ENCODE results near the gene LY6G6D. TPM values are rescaled to one million over a fixed set of nuclear protein-coding genes. Genes with fewer than 3 reads are reported as not detected.

Gene LY6G6D
- total and polyA plus RNA-seq, 2 of the 13 experiments (the other 11 are each of a cell fraction or from before 2014, with no cell fraction given), result not detected

DNA sequence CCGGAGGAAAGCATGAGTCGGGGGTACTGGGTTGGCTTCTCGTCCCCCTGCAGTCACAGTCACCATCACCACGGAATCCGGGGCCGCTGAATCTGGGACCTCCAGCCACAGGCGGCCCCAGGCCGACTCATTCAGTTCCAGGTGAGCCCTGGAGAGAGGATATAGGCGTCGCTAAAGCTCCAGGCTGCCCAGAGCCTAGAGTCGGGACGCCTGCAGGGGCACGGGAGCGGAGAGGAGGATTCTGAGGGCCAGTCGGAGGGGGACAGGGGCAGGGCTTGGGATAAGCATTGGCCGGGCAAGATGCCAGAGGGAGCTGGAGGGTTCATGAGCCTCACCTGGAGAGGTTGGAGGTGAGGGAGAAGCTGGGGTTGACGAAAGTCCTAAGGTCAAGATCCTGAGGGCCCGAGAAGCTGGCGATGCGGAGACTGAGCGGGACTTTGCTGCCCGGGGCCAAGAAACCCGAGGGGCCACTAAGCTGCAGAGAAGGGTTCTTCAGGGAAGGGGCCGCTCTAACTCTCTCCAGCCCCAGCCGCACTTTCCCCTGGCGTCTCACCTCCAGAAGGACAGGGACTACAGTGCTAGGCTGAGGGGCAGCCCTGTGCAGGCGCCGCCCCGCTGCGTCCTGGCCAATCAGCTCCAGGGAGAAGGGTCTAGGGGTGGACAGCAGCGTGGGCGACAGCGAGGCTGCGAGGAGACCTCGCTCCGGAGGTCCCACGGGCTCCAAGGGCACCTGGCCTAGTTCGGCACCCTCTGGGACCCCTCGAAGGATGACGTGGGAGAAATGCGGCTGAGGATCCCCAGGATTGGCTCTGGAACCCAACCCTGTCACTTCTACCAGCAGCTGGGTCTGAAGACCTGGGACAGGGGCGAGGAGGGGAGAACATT is 51.0 kb downstream of the LY6G6D start (continued):
- TF ChIP-seq, protein P1, sequence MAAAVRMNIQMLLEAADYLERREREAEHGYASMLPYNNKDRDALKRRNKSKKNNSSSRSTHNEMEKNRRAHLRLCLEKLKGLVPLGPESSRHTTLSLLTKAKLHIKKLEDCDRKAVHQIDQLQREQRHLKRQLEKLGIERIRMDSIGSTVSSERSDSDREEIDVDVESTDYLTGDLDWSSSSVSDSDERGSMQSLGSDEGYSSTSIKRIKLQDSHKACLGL (CRISPR knock-in tag; IDR thresholded peaks at IDR 0.05), result peak; percentile 80
- TF ChIP-seq THRA (CRISPR knock-in tag; IDR thresholded peaks at IDR 0.05; ENCODE audit: borderline replicate concordance) (0 out of 2 replicates have a peak, but pooled peaks have one; percentile 22), KLF11 (CRISPR knock-in tag; IDR thresholded peaks at IDR 0.05) (0 out of 2 replicates have a peak, but pooled peaks have one; percentile 33), PPARG (CRISPR knock-in tag; conservative IDR thresholded peaks at IDR 0.05) (0 out of 2 replicates have a peak, but pooled peaks have one; percentile 24), SOX13 (IDR thresholded peaks at IDR 0.05) (no peak), SOX13 (CRISPR knock-in tag; conservative IDR thresholded peaks at IDR 0.05 in 1 of 2, IDR thresholded peaks at IDR 0.05 in 1 of 2) (peak in 1 of 2 experiments; percentile 25; a peak in 1 of 4 replicates), ZBTB7B (CRISPR knock-in tag; IDR thresholded peaks at IDR 0.05) (peak; percentile 95), NKX3-1 (CRISPR knock-in tag; IDR thresholded peaks at IDR 0.05) (no peak), KMT2B (CRISPR knock-in tag; IDR thresholded peaks at IDR 0.05) (0 out of 2 replicates have a peak, but pooled peaks have one; percentile 36), ZNF460 (CRISPR knock-in tag; IDR thresholded peaks at IDR 0.05; ENCODE audit: borderline replicate concordance) (no peak), ZNF83 (CRISPR knock-in tag; IDR thresholded peaks at IDR 0.05; ENCODE audit: borderline replicate concordance) (no peak), ZNF572 (CRISPR knock-in tag; IDR thresholded peaks at IDR 0.05) (0 out of 2 replicates have a peak, but pooled peaks have one; percentile 45), SOX5 (CRISPR knock-in tag; IDR thresholded peaks at IDR 0.05; ENCODE audit: borderline replicate concordance) (peak; percentile 48), ZIK1 (CRISPR knock-in tag; IDR thresholded peaks at IDR 0.05; ENCODE audit: borderline replicate concordance, low read depth) (no peak), ZNF609 (CRISPR knock-in tag; IDR thresholded peaks at IDR 0.05; ENCODE audit: borderline replicate concordance) (no peak; the same call in 1 of the 2 replicates), ZNF773 (CRISPR knock-in tag; IDR thresholded peaks at IDR 0.05; ENCODE audit: borderline replicate concordance) (no peak), ZNF530 (CRISPR knock-in tag; IDR thresholded peaks at IDR 0.05; ENCODE audit: low read depth) (no peak), ZNF280B (CRISPR knock-in tag; IDR thresholded peaks at IDR 0.05; ENCODE audit: borderline replicate concordance) (peak; percentile 37; the same call in 1 of the 2 replicates), THAP8 (CRISPR knock-in tag; IDR thresholded peaks at IDR 0.05; ENCODE audit: borderline replicate concordance) (no peak)

All from HepG2 (cell line).